H1 (cell line): ENCODE data around the gene PHC2. TPM values are rescaled to one million over a fixed set of nuclear protein-coding genes. Genes with fewer than 3 reads are reported as not detected.

ENCODE experiments used
- CTCF ChIP-seq, 3 experiments: IDR thresholded peaks; 1 replicate in 2 of 3; 2 replicates in 1 of 3; pipeline versions ENCODE4 v1.5.1 to v1.6.1; 2011; ENCODE audit warnings: low read length in 3 of 3, mild to moderate bottlenecking in 3 of 3, inconsistent platforms in 2 of 3, low read depth in 1 of 3, moderate library complexity in 1 of 3; ENCODE audit not compliant: insufficient read depth in 1 of 3; ENCODE audit errors: control extremely low read depth in 1 of 3
- EP300 ChIP-seq, 2 experiments: IDR thresholded peaks; 1 replicate in 1 of 2; 2 replicates in 1 of 2; pipeline ENCODE4 v1.6.1; 2011 to 2012; ENCODE audit warnings: low read depth in 2 of 2, low read length in 2 of 2, mild to moderate bottlenecking in 2 of 2, borderline replicate concordance in 1 of 2, inconsistent platforms in 1 of 2, moderate library complexity in 1 of 2
- KDM5A ChIP-seq: fragments of 200-600 bp; IDR thresholded peaks from 2 replicates; pipeline ENCODE4 v1.7.1; 2012; ENCODE audit warnings: mild to moderate bottlenecking, low read length, inconsistent platforms, mixed read lengths
- TBP ChIP-seq: IDR thresholded peaks from 2 replicates; pipeline ENCODE4 v1.6.1; 2011; ENCODE audit warnings: low read depth, low read length, improper control_type of control experiment
- polyA plus RNA-seq, 7 experiments: library from polyadenylated mRNA; depleted of rRNA in 3 of 7; stranded (reverse) in 5 of 7; unstranded in 2 of 7; fragments of >200 nt in 5 of 7; fragments of 200-250 nt in 2 of 7; gene quantifications; 1 replicate in 5 of 7; 2 replicates in 1 of 7; 4 replicates in 1 of 7; pipeline versions ENCODE4 v1.2.1 to v1.2.3, GENCODE V29; 2011 to 2013; ENCODE audit warnings: missing spikeins in 2 of 7, mixed read lengths in 2 of 7
- total RNA-seq: library from RNA; stranded (reverse); fragmentation: NEBNext Ultra II Directional; extraction: Animal tissue kit (Norgen Biotek cat#: 25700); gene quantifications from 2 replicates; pipeline ENCODE4 v1.2.1, GENCODE V29; 2021

The PHC2 gene
- total and polyA plus RNA-seq, 2 of the 8 experiments (the other 6 are each of a cell fraction or from before 2014, with no cell fraction given) = 5.6 to 14.2 TPM

- TF ChIP-seq TBP (no peak), KDM5A (no peak), EP300 (IDR thresholded peaks at IDR 0.05; ENCODE audit: borderline replicate concordance in 1 of 2, low read depth in 2 of 2, low read length in 2 of 2) (no peak), CTCF (IDR thresholded peaks at IDR 0.05; ENCODE audit: control extremely low read depth in 1 of 3, insufficient read depth in 1 of 3, low read depth in 1 of 3, low read length in 3 of 3) (no peak)
Observed at GRCh38 chr1:33361532-33362235, 69.2 kb downstream of the PHC2 start (continued).
